GM13977 (cell line): ENCODE results near the gene LIN7B.

Experiments
- DNase-seq: peaks from one replicate; pipeline ENCODE4 v3.0.0; 2012; ENCODE audit warnings: low spot score
- in situ Hi-C: fragments of 300-500 bp; cut with MboI; formaldehyde crosslinking; loops from one replicate; pipeline ENCODE4 v1.12.0; 2022; ENCODE audit warnings: low sequenced_read_pairs, low pct_unique_long_range_greater_than_20kb, mixed read lengths, inconsistent platforms; ENCODE audit not compliant: unreplicated experiment
- TF ChIP-seq, protein P1 (sequence below): IDR thresholded peaks from 2 replicates; pipeline ENCODE4 v1.5.1; 2012; ENCODE audit warnings: mild to moderate bottlenecking, control low read depth; ENCODE audit not compliant: insufficient read depth; ENCODE audit errors: extremely low read depth, missing control alignments

Gene LIN7B

DNA sequence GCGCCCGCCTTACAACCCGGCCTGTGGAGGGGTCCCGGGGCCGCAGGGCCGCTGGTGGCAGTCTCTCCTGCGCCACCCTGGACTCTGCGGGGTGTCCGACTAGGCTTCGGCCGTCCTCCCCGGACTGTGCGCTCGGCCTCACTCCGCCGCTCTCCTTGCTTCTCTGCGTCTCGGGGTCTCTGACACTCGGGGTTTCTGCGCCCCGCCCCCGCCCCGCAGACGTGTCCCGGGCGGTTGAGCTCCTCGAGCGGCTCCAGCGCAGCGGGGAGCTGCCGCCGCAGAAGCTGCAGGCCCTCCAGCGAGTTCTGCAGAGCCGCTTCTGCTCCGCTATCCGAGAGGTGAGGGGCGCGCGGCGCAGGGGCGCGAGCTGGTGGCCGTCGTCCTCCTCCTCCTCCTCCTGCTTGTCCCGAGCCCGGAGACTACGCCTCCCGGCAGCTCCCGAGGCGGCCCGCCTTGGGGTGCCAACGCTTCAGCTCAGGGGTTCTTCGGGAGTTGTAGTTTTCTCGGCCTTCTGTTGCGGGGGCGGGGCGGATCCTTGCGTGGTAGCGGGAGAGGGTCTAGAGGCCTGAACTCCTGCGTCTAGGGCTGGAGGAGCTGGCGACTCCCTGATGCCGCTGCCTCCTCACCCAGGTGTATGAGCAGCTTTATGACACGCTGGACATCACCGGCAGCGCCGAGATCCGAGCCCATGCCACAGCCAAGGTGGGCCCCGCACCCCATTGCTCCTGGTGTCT, 627 bp downstream of the LIN7B start:
- TF ChIP-seq, protein P1, sequence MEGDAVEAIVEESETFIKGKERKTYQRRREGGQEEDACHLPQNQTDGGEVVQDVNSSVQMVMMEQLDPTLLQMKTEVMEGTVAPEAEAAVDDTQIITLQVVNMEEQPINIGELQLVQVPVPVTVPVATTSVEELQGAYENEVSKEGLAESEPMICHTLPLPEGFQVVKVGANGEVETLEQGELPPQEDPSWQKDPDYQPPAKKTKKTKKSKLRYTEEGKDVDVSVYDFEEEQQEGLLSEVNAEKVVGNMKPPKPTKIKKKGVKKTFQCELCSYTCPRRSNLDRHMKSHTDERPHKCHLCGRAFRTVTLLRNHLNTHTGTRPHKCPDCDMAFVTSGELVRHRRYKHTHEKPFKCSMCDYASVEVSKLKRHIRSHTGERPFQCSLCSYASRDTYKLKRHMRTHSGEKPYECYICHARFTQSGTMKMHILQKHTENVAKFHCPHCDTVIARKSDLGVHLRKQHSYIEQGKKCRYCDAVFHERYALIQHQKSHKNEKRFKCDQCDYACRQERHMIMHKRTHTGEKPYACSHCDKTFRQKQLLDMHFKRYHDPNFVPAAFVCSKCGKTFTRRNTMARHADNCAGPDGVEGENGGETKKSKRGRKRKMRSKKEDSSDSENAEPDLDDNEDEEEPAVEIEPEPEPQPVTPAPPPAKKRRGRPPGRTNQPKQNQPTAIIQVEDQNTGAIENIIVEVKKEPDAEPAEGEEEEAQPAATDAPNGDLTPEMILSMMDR: no peak
- in situ Hi-C loops: no loop called here
- peak; percentile 57 for DNase-seq

DNA sequence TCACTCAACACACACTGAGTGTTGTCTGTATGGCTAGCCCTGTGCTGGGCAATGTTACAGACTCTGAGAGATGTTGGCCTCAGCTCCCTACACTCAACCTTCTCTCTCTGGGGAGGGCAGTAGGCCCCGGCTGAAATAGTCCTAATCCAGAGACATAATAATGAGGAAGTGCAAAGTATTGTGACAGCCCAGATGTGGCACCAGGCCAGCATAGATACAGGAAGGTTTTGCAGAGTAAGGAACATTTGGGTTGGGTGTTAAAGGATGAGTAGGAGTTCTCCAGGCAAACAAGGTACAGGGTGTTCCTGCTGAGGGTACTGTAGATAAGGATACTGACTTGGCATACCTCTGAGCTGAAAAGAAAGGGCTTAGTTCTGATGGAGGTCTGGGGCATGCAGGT, 2.4 kb downstream of the LIN7B start:
- in situ Hi-C loops: no loop called here
- DNase-seq: no peak
- TF ChIP-seq, protein P1: no peak

DNA sequence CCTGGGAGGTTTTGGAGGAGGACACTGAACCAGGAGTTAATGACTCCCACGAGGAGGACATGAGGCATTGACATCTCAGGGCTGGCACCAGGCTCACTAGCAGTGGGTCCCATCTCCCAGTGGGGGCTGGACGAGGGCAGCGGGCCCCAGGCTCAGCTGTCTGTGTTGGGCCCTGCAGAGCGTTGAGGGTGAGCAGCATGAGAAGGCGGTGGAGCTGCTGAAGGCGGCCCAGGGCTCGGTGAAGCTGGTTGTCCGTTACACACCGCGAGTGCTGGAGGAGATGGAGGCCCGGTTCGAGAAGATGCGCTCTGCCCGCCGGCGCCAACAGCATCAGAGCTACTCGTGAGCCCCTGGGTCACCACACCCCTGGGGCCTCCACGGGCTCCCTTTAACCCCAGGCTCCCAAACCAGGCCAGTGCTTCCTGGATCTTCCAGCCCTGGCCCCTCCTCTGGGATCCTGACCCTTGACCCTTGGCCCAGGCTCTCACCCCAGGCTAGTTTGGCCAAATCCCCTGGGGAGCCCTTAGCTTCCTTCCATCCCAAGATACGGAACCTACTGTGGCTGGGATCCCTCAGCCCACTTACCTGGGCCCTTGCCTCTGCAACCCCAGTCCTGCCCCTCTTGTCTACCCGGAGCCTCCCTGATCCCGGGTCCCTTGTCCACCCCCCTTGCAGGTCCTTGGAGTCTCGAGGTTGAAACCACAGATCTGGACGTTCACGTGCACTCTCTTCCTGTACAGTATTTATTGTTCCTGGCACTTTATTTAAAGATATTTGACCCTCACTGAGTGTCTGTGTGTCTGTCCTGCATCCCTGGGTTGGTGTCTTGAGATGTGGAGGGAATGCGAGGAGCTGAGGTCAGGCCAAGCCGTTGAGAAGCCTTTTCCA, 3.8 kb downstream of the LIN7B start:
- TF ChIP-seq, protein P1: no peak
- DNase-seq: no peak
- in situ Hi-C loops: no loop called here

GRCh38 chr19:49118565-49119410, 4.6 kb downstream of the LIN7B start, which contains the start of gene C19orf73:
Gene C19orf73, minus strand, starts transcription at chr19:49119143. Its CDS starts 121 bp downstream, at chr19:49119022.
- DNase-seq: peak; percentile 100
- TF ChIP-seq, protein P1: peak; percentile 11
- in situ Hi-C loops: no loop called here

GRCh38 chr19:49119411-49120324, 5.5 kb downstream of the LIN7B start, which contains the start of gene PPFIA3:
Gene PPFIA3, plus strand, starts transcription at chr19:49119544. Its CDS starts 8,330 bp downstream, at chr19:49127874.
- TF ChIP-seq, protein P1: no peak
- in situ Hi-C loops: no loop called here
- peak; percentile 56 for DNase-seq
